SH-SY5Y (cell line): ENCODE data around the gene INHBC.

Experiments
- GATA2 ChIP-seq: IDR thresholded peaks from 2 replicates; pipeline ENCODE4 v1.6.1; 2011; ENCODE audit warnings: mild to moderate bottlenecking, low read depth, low read length
- GATA3 ChIP-seq: IDR thresholded peaks from 2 replicates; pipeline ENCODE4 v1.6.1; 2011; ENCODE audit warnings: low read depth, mild to moderate bottlenecking, low read length, moderate library complexity

DNA sequence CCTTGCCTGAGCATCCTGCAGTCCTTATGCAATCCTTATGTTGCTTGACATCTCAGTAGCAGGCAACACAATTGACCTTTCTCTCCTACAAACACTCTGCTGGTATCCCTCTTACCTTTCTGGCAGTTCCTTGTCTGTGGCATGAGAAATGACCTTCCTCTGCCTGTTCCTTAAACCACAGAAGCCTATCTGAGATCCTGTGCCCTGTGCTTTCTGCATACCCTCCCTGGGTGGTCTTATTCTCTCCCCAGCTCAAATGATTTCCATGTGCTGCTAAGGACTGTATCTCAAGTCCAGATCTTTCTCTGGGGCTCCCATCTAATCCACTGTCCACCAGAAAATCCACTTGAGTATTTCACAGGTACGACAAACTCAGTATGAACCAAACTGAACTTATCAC is 47.1 kb downstream of the INHBC start:
- no peak for TF ChIP-seq GATA3
- TF ChIP-seq GATA2: 0 out of 2 replicates have a peak, but pooled peaks have one; percentile 6
